Loucy (cell line): ENCODE measurements around the gene LSR.

Experiments
- EZH2phosphoT487 ChIP-seq: fragments of 200-600 bp; IDR thresholded peaks from 2 replicates; pipeline ENCODE4 v1.6.1; 2018; ENCODE audit warnings: antibody characterized with exemption, mild to moderate bottlenecking, moderate library complexity, borderline replicate concordance
- TF ChIP-seq, protein P1 (sequence below): fragments of 200-600 bp; sonication (generic); conservative IDR thresholded peaks from 2 replicates; pipeline ENCODE4 v1.5.1; 2014; ENCODE audit warnings: mild to moderate bottlenecking, antibody characterized with exemption, low read length

DNA sequence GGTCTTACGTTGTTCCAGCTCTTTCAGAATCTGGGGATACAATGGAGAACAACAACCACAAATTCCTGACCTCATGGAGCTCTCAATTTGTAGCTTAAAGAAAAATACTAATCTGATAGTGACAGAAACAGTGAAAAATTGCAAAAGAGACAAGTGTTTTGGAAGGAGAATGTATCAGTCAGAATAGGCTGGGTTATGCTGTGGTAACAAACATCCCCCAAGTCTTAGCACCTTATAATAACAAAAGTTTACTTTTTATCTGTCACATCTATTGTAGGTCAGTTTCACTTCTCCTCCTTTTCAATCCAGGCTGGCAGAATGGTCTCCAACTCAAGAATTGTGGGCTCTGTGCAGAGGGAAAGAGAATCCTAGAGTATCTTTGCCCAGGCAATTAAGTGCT lies 29.8 kb upstream of the LSR start:
- TF ChIP-seq, protein P1, sequence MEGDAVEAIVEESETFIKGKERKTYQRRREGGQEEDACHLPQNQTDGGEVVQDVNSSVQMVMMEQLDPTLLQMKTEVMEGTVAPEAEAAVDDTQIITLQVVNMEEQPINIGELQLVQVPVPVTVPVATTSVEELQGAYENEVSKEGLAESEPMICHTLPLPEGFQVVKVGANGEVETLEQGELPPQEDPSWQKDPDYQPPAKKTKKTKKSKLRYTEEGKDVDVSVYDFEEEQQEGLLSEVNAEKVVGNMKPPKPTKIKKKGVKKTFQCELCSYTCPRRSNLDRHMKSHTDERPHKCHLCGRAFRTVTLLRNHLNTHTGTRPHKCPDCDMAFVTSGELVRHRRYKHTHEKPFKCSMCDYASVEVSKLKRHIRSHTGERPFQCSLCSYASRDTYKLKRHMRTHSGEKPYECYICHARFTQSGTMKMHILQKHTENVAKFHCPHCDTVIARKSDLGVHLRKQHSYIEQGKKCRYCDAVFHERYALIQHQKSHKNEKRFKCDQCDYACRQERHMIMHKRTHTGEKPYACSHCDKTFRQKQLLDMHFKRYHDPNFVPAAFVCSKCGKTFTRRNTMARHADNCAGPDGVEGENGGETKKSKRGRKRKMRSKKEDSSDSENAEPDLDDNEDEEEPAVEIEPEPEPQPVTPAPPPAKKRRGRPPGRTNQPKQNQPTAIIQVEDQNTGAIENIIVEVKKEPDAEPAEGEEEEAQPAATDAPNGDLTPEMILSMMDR, result no peak
- TF ChIP-seq EZH2phosphoT487, result no peak
